ENCODE measurements around the gene ARL5C. TPM values are rescaled to one million over a fixed set of nuclear protein-coding genes. Genes with fewer than 3 reads are reported as not detected.

ARL5C gene
- total RNA-seq, 1 experiment from 2014 or later = not detected

- Mint-ChIP-seq H3K9me3 (peaks cover 0 to 7% of the 10 kb centered on the region in 2 experiments; a peak in 1 of 5 replicates), H3K27me3 (ENCODE audit: low read depth) (no peaks in the 10 kb centered on the region), H3K36me3 (ENCODE audit: insufficient read depth in 1 of 3, low read depth in 3 of 3) (peaks cover 14 to 37% (median 31%) of the 10 kb centered on the region in 3 experiments), H3K4me1 (peaks cover 30 to 45% of the 10 kb centered on the region in 2 experiments), H3K27ac (peak overlapping the region in 1 of 3 experiments; percentile 86; a peak in 3 of 7 replicates), H3K4me3 (peak overlapping the region; percentile 98)
- H3K79me2 ChIP-seq (ENCODE audit: insufficient read depth, low read length) = peaks cover 9% of the 10 kb centered on the region; the same call in 1 of the 2 replicates
- H2BK20ac ChIP-seq (ENCODE audit: low read depth, low read length, poor library complexity, severe bottlenecking) = no peak overlapping the region
- peaks cover 4% of the 10 kb centered on the region for H3K79me1 ChIP-seq (ENCODE audit: insufficient read depth, low read depth, low read length, poor library complexity, severe bottlenecking)
- no peak overlapping the region for H4K8ac ChIP-seq (replicated peaks; ENCODE audit: insufficient read length, low read depth, low read length)
- H2BK12ac ChIP-seq (ENCODE audit: insufficient read length, low read depth, low read length) = no peak overlapping the region
- no peak overlapping the region for H2BK15ac ChIP-seq (ENCODE audit: low read depth, low read length)
- peaks cover 4% of the 10 kb centered on the region; the same call in 1 of the 2 replicates for H3K27me3 ChIP-seq (ENCODE audit: insufficient read depth, low read length)
- H3K23ac ChIP-seq (ENCODE audit: insufficient read length, low read depth, low read length) = no peak overlapping the region
- H3K4me1 ChIP-seq (ENCODE audit: insufficient read depth, low read length) = peaks cover 4% of the 10 kb centered on the region; the same call in 1 of the 2 replicates
- no peak overlapping the region for H3K56ac ChIP-seq (ENCODE audit: insufficient read length, low read depth, low read length)
- no peak overlapping the region for H3T11ph ChIP-seq (ENCODE audit: low read length)
- no peak overlapping the region for H3K14ac ChIP-seq (ENCODE audit: insufficient read depth, low read length)
- no peak overlapping the region for H2AFZ ChIP-seq (ENCODE audit: low read length)
- TF ChIP-seq CTCF (conservative IDR thresholded peaks at IDR 0.05) = no peak
- H2AK5ac ChIP-seq (ENCODE audit: insufficient read length, low read length) = no peak overlapping the region
- no peak overlapping the region for H2BK5ac ChIP-seq (ENCODE audit: insufficient read length, low read length)
- H3K9ac ChIP-seq (ENCODE audit: extremely low read depth, insufficient read length, low read length) = no peak overlapping the region
- H3K4ac ChIP-seq (ENCODE audit: low read depth, low read length) = no peak overlapping the region
- H3K23me2 ChIP-seq (ENCODE audit: insufficient read length, low read depth, low read length, poor library complexity, severe bottlenecking) = peaks cover 15% of the 10 kb centered on the region
- no CpG with 5 or more reads among the region's 8 CpGs for whole genome bisulfite sequencing (ENCODE audit: extremely low coverage, insufficient read length, low lambda C conversion rate)
- no peak overlapping the region for H2BK120ac ChIP-seq (ENCODE audit: low read depth, low read length, poor library complexity, severe bottlenecking)
- no peak overlapping the region for H3K18ac ChIP-seq (ENCODE audit: insufficient read length, low read depth, low read length)
- H4K91ac ChIP-seq (ENCODE audit: insufficient read length, low read depth, low read length) = no peak overlapping the region
- H4K5ac ChIP-seq (ENCODE audit: insufficient read length, low read depth, low read length) = no peak overlapping the region
- H3K9me3 ChIP-seq (ENCODE audit: control insufficient read depth, low read depth, low read length) = no peaks in the 10 kb centered on the region
- H4K20me1 ChIP-seq (ENCODE audit: control insufficient read depth, insufficient read depth, insufficient read length) = peaks cover 4% of the 10 kb centered on the region
- DNase-seq = peak; percentile 46
- peak overlapping the region; percentile 68 for H3K4me2 ChIP-seq (ENCODE audit: insufficient read depth, insufficient read length, low read length)
- no peak overlapping the region for H3K27ac ChIP-seq (ENCODE audit: insufficient read length, low read depth, low read length)
Measured at GRCh38 chr17:39195568-39196160, 29.7 kb upstream of the ARL5C start.
